ENCODE measurements around the gene OPA3. TPM values are rescaled to one million over a fixed set of nuclear protein-coding genes. Genes with fewer than 3 reads are reported as not detected.
A peak's percentile ranks its signal among the peaks of the same experiment; 100 is the strongest.

OPA3 gene
- total RNA-seq, 1 experiment from 2014 or later = 10.7 TPM

DNA sequence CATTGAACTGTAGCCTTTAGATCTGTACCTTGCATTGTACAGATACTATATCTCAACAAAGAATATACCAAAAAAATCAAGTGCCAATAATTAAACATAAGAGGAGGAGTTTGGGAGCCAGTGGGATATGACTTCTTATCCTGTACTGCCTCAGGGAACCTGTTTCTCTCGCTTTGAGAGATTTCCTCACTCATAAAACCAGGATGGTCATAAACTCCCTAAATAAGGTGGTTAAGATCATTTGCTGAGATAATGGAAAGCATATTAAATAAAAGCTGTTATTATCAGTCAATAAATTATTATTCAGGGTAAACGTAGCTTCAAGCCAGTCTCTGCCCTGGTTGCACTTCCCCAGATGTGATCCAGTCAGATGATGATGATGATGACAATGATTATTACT is 17.0 kb downstream of the OPA3 start:
- no peaks in the 10 kb centered on the region for H3K27me3 ChIP-seq (replicated peaks)
- H3K9me3 ChIP-seq (replicated peaks) = no peaks in the 10 kb centered on the region; the same call in 1 of the 2 replicates
- no peak for DNase-seq (ENCODE audit: low read depth in 1 of 2, low spot score in 2 of 2)
- no peak overlapping the region for H3K27ac ChIP-seq
- H3K4me3 ChIP-seq = no peak overlapping the region
- peaks cover 8% of the 10 kb centered on the region for H3K4me1 ChIP-seq (replicated peaks)
- no peaks in the 10 kb centered on the region for H3K36me3 ChIP-seq

DNA sequence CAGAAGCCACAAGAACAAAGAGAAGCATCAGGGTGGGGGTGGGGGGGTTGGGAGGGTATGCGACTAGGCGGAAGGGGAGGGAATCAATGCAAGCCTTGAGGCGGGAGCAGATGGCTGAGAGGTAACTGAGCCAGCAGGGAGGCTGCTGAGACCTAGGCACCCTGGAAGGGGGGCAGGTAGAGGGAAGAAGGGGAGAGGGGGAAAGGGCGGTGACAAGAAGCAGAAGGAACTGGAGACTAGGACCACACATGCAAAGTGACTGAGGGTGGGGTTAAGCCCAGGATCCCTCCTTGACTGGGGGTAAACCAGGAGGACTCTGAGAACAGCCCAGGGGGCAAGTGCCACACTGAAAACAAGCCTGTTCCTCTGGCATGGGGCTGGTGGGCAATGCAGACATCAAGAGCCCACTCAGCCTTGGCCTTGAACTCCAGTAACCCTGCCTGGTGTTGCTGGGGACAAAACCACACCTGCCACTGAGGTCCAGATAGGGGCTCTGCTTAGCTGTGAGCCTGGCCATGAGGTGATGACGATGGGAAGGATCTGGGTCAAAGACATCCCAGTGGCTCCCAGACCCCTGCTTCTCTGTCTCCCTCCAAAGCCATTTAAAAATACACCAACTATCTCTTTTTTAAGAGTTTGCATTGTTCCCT is 20.3 kb downstream of the OPA3 start:
- Histone ChIP-seq H3K27ac (no peak overlapping the region), H3K4me3 (no peak overlapping the region), H3K9me3 (replicated peaks) (no peaks in the 10 kb centered on the region), H3K27me3 (replicated peaks) (no peaks in the 10 kb centered on the region), H3K4me1 (replicated peaks) (peaks cover 8% of the 10 kb centered on the region), H3K36me3 (no peaks in the 10 kb centered on the region)
- DNase-seq (ENCODE audit: low read depth in 1 of 2, low spot score in 2 of 2) = no peak

DNA sequence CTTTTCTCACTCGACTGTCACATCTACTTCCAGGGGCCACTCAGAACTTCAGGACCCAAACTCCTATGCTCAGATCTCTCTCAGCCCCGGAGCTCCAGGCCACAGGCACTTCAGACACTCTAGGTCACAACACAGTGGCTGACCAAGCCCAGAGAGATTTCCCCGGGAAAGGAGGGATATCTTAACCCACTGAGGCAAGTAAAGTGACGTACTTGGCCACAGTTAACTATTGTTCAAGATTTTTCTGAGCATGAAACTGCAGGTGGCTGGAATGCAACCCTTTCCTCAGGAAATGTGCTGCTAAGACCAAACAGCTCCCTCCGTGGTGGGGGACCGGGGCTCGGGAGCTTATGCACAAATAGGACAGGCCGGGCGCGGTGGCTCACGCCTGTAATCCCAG is 23.9 kb downstream of the OPA3 start:
- Histone ChIP-seq H3K9me3 (replicated peaks) (no peaks in the 10 kb centered on the region), H3K4me3 (no peak overlapping the region), H3K4me1 (replicated peaks) (no peaks in the 10 kb centered on the region), H3K27ac (no peak overlapping the region), H3K36me3 (no peaks in the 10 kb centered on the region), H3K27me3 (replicated peaks) (no peaks in the 10 kb centered on the region)
- DNase-seq (ENCODE audit: low read depth in 1 of 2, low spot score in 2 of 2) = no peak

DNA sequence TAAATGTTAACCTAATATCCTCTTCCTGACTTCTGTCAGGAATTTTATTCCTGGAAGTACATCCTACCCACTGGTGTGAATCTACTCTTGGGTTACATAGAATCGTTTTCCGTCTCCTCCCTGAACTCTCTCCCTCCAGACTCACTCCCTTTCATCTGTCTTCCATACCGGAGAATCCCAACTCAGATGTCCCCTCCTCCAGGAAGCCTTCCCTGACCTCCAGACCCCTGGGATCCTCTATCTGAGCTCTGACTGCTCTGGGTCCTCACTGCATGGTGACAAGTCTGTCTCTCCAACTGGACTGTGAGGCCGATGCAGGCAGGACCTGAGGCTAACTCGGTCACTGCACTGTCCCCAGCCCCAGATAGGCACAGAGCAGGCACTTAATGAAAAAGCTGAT is 24.6 kb downstream of the OPA3 start:
- H3K9me3 ChIP-seq (replicated peaks) = no peaks in the 10 kb centered on the region
- no peaks in the 10 kb centered on the region for H3K27me3 ChIP-seq (replicated peaks)
- H3K4me3 ChIP-seq = no peak overlapping the region
- no peak for DNase-seq (ENCODE audit: low read depth in 1 of 2, low spot score in 2 of 2)
- H3K36me3 ChIP-seq = no peaks in the 10 kb centered on the region
- no peak overlapping the region for H3K27ac ChIP-seq
- no peaks in the 10 kb centered on the region for H3K4me1 ChIP-seq (replicated peaks)

DNA sequence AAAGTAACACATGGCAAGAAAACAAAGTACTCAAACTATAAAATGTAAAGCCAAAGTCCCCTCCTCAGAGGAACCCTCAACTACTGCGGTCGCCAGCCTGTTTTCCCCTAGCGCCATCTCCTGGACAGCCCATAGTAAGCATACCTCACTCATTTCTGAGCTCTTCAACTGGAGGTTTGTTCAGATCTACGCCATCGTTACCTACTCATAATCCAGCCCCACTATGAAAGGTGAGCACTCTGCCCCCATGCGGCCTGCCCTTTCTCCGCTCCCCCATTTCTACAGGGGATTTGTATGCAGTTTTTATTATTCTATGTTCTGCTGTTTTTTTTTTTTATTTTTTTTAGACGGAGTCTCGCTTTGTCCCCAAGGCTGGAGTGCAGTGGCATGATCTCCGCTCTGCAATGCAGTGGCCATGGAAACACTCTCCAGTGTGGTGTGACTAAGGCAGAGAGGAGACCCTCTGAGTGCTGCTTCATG is 26.2 kb downstream of the OPA3 start:
- Histone ChIP-seq H3K36me3 (peaks cover 2% of the 10 kb centered on the region; the same call in 1 of the 2 replicates), H3K4me1 (replicated peaks) (no peaks in the 10 kb centered on the region), H3K27ac (no peak overlapping the region), H3K27me3 (replicated peaks) (no peaks in the 10 kb centered on the region), H3K4me3 (no peak overlapping the region), H3K9me3 (replicated peaks) (no peaks in the 10 kb centered on the region)
- no peak for DNase-seq (ENCODE audit: low read depth in 1 of 2, low spot score in 2 of 2)

DNA sequence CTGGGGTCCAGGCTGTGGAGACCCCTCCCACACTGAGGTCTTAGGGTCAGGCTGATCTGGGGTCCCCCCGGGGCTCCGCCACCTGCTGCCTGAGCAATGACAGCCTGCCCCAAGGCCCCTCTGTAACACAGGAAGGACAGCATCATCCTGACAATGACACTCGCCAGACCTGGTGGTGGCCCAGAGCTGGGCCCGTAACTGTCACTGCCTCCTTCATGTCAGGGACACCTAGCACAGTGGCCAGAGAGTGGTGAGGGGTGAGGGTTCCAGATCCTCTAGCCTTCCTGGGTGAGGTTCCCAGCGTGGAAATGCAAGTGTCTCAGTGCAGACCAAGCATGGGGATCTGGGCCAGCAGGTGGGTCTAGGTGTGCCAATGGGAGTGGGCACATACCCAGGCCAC is 27.8 kb downstream of the OPA3 start:
- Histone ChIP-seq H3K9me3 (replicated peaks) (no peaks in the 10 kb centered on the region), H3K36me3 (peaks cover 9% of the 10 kb centered on the region; the same call in 1 of the 2 replicates), H3K4me1 (replicated peaks) (no peaks in the 10 kb centered on the region), H3K27ac (no peak overlapping the region), H3K27me3 (replicated peaks) (no peaks in the 10 kb centered on the region), H3K4me3 (no peak overlapping the region)
- no peak for DNase-seq (ENCODE audit: low read depth in 1 of 2, low spot score in 2 of 2)

DNA sequence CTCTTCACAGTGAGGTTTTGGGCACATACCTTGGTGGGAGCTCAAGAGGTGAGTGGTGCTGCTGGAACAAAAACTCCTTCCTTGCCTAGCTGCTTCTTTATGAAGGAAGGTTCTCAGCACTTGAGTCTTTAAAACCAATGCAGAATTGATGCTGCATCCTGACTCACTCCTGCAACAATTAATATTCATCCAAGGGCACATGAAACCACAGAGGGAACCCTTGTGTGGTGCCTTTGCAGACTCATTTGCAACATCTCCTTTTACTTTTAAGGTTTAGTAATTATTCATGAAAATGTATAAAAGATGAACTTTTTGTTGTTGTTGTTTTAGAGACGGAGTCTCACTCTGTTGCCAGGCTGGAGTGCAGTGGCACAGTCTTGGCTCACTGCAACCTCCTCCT is 30.1 kb downstream of the OPA3 start:
- Histone ChIP-seq H3K4me1 (replicated peaks) (no peaks in the 10 kb centered on the region), H3K9me3 (replicated peaks) (no peaks in the 10 kb centered on the region), H3K4me3 (no peak overlapping the region), H3K27me3 (replicated peaks) (no peaks in the 10 kb centered on the region), H3K36me3 (peaks cover 9% of the 10 kb centered on the region; the same call in 1 of the 2 replicates), H3K27ac (no peak overlapping the region)
- no peak for DNase-seq (ENCODE audit: low read depth in 1 of 2, low spot score in 2 of 2)

DNA sequence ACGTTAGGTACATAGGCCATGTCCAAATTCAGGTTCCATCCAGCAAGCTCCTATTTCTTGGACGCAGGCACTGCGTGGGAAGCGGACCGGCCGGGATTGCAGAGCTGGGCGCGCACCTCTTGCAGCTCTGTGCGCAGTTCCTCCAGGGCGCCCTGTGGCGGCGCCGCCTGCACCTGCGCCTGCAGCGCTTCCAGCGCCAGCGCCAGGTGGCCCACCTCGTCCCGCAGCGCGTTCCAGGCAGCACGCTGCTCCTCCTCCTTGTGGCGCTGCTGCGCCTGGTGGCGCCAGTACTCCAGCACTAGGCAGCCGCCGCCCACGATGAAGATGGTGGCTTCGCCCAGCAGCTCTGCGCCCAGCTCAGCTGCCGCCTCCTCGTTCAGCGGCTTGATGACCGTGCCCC is 31.1 kb downstream of the OPA3 start:
- DNase-seq (ENCODE audit: low read depth in 1 of 2, low spot score in 2 of 2) = no peak
- no peaks in the 10 kb centered on the region for H3K9me3 ChIP-seq (replicated peaks)
- no peaks in the 10 kb centered on the region for H3K27me3 ChIP-seq (replicated peaks)
- no peak overlapping the region for H3K27ac ChIP-seq
- peaks cover 9% of the 10 kb centered on the region; the same call in 1 of the 2 replicates for H3K36me3 ChIP-seq
- H3K4me3 ChIP-seq = no peak overlapping the region
- peaks cover under 1% of the 10 kb centered on the region; the same call in 1 of the 2 replicates for H3K4me1 ChIP-seq (replicated peaks)

DNA sequence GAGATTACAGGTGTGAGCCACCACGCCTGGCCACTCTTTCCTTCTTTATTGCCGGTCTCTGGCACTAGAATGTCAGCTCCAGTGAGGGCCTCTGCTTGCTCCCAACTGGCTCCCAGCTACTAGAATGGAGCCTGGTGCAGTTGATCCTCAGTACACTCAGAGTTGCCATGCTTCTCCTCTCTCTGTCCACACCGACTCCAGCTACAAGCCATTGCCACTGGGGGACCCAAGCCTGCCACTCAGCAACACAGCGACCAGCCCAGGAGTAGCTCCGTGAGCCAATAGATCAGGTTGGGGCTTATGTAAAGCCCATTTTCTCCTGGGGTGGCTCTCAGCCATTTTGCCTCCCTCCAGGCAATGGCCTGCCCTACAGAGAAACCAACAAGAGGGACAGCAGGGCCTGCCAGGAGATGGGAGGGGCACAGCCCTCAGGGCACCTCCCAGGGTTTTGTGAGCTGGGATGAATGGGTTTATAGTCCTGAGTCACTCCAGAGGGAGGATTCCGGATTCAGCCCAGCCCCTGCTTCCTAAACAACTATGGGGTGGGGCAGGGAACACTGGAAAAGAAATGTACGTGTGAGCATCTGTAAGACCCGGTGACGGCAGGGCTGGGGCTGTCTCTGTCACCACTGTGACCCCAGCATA is 36.5 kb downstream of the OPA3 start:
- DNase-seq (ENCODE audit: low read depth in 1 of 2, low spot score in 2 of 2) = peak; percentile 73 to 86
- Histone ChIP-seq H3K27me3 (replicated peaks) (no peaks in the 10 kb centered on the region), H3K36me3 (peaks cover 4% of the 10 kb centered on the region; the same call in 1 of the 2 replicates), H3K27ac (peak overlapping the region; percentile 18), H3K4me1 (replicated peaks) (peaks cover 7% of the 10 kb centered on the region), H3K4me3 (no peak overlapping the region), H3K9me3 (replicated peaks) (no peaks in the 10 kb centered on the region)

DNA sequence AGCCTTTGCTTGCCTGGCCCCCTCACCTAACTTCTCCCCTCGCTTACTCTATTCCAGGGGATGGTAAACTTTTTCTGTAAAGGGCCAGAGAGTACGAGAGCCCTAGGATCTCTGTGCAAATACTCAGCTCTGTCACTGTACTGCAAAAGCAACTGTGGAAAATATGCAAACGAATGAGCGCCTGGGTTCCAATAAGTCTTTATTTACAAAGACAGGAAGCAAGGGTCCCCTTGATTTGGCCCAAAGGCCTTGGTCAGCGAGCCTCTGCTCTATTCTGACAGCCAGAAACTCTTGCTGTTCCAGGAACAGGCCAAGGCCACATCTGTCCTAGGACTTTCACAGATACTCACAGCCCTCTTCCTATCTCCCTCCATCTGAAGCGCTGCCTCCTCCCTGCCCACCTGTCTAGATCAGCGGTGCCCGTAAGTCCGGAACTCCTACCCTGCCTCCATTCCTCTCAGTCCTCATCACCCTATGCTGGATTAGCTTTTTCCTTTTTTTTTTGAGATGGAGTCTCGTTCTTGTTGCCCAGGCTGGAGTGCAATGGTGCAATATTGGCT is 37.3 kb downstream of the OPA3 start:
- no peak for DNase-seq (ENCODE audit: low read depth in 1 of 2, low spot score in 2 of 2)
- Histone ChIP-seq H3K9me3 (replicated peaks) (no peaks in the 10 kb centered on the region), H3K27ac (no peak overlapping the region), H3K36me3 (no peaks in the 10 kb centered on the region), H3K27me3 (replicated peaks) (no peaks in the 10 kb centered on the region), H3K4me1 (replicated peaks) (peaks cover 7% of the 10 kb centered on the region), H3K4me3 (no peak overlapping the region)

DNA sequence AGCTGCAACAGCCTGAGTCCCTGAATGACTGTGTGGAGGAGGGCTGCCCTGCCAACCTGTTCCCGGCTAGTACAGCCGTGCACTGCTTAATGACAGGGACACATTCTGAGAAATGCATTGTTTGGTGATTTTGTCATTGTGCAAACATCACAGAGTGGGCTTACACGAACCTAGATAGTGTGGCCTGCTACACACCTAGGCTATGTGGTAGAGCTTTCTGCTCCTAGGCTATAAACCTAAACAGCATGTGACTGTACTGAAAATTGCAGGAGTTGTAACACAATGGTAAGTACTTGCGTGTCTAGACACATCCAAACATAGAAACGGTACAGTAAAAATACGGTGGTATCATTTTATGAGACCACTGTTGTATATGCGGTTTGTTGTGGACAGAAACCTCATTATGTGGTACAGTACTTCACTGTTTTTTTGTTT is 42.4 kb downstream of the OPA3 start:
- DNase-seq (ENCODE audit: low read depth in 1 of 2, low spot score in 2 of 2) = peak in 1 of 2 experiments; percentile 26
- H3K4me1 ChIP-seq (replicated peaks) = no peaks in the 10 kb centered on the region
- peaks cover 4% of the 10 kb centered on the region; the same call in 1 of the 2 replicates for H3K9me3 ChIP-seq (replicated peaks)
- no peak overlapping the region for H3K27ac ChIP-seq
- H3K4me3 ChIP-seq = no peak overlapping the region
- H3K36me3 ChIP-seq = no peaks in the 10 kb centered on the region
- no peaks in the 10 kb centered on the region for H3K27me3 ChIP-seq (replicated peaks)

DNA sequence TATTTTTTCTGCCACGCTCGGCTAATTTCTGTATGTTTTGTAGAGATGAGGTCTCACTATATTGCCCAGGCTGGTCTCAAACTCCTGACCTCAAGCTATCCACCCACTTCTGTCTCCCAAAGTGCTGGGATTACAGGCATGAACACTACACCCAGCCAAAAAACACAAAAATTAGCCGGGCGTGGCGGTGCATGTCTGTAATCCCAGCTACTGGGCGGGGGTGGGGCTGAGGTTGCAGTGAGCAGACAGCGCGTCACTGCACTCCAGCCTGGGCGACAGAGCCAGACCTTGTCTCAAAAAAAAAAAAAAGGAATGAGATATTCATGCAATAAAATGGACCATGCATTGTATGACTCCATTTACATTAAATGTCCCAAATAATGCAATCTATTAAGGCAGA is 45.1 kb downstream of the OPA3 start:
- Histone ChIP-seq H3K36me3 (no peaks in the 10 kb centered on the region), H3K4me1 (replicated peaks) (no peaks in the 10 kb centered on the region), H3K9me3 (replicated peaks) (peaks cover 4% of the 10 kb centered on the region; the same call in 1 of the 2 replicates), H3K4me3 (no peak overlapping the region), H3K27me3 (replicated peaks) (no peaks in the 10 kb centered on the region), H3K27ac (no peak overlapping the region)
- no peak for DNase-seq (ENCODE audit: low read depth in 1 of 2, low spot score in 2 of 2)

DNA sequence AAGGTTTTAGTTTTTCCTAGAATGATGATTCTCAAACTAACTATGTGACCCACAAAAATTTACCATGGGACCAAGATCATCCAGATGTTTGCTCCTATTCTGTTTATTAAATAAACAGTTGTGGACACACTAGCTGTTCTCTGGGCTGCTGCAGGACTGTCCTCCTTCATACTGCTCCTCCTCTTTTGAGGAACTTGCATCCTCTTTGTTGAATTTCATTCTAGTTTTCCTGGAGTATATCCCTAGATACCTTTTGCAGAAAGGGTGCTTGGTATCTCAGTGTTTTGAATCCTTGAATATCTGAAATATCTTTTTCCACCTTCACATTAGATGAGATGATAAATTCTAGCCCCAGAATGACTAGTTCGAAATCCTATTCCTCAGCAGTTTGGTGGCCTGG is 53.3 kb downstream of the OPA3 start:
- DNase-seq (ENCODE audit: low read depth in 1 of 2, low spot score in 2 of 2) = no peak
- Histone ChIP-seq H3K4me1 (replicated peaks) (no peaks in the 10 kb centered on the region), H3K27me3 (replicated peaks) (no peaks in the 10 kb centered on the region), H3K36me3 (peaks cover 24% of the 10 kb centered on the region), H3K9me3 (replicated peaks) (peaks cover 4% of the 10 kb centered on the region; the same call in 1 of the 2 replicates), H3K27ac (no peak overlapping the region), H3K4me3 (no peak overlapping the region)

DNA sequence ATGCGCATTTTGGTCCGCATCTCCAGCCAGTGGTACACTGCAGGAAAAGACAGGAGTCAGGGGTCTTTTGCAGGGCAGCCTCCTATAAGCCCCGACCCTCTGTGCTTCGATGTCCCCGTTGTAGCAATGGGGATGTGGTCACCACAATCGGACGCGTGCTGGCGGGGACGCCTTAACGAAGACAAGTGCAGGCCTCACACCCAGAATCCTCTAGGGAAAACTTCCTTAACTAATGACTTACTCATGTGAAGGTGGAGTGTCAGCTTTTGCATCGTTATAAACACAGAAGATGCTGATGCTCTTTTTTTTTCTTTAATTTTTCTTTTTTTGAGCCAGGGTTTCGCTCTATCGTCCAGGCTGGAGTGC is 55.2 kb downstream of the OPA3 start:
- Histone ChIP-seq H3K36me3 (peaks cover 42% of the 10 kb centered on the region), H3K9me3 (replicated peaks) (peaks cover 4% of the 10 kb centered on the region; the same call in 1 of the 2 replicates), H3K27ac (no peak overlapping the region), H3K4me1 (replicated peaks) (no peaks in the 10 kb centered on the region), H3K27me3 (replicated peaks) (no peaks in the 10 kb centered on the region), H3K4me3 (no peak overlapping the region)
- no peak for DNase-seq (ENCODE audit: low read depth in 1 of 2, low spot score in 2 of 2)

Measured in SJSA1 (cell line).